ENCODE data around the gene ECE1.
"Not testable (repeated sequence)": the region's sequence is repeated elsewhere in the genome, so short reads cannot be mapped to it uniquely, and the experiment has no call there.

The ECE1 gene

GRCh38 chr1:21291964-21292363 is 1.7 kb upstream of the ECE1 start:
- no peak for DNase-seq (ENCODE audit: low spot score)

- no peak for DNase-seq (ENCODE audit: low spot score)
These were observed 921 bp upstream of the ECE1 start for GRCh38 chr1:21291184-21291583.

GRCh38 chr1:21290546-21290944 is 282 bp upstream of the ECE1 start:
- no peak for DNase-seq (ENCODE audit: low spot score)

GRCh38 chr1:21289127-21289526 is 1.1 kb downstream of the ECE1 start:
- no peak for DNase-seq (ENCODE audit: low spot score)

- no peak for DNase-seq (ENCODE audit: low spot score)
These were observed 2.3 kb downstream of the ECE1 start for GRCh38 chr1:21287905-21288514.

GRCh38 chr1:21285386-21285785 is 4.9 kb downstream of the ECE1 start:
- DNase-seq (ENCODE audit: low spot score) = not testable (repeated sequence)

GRCh38 chr1:21285055-21285372 is 5.2 kb downstream of the ECE1 start:
- DNase-seq (ENCODE audit: low spot score) = no peak

- DNase-seq (ENCODE audit: low spot score) = no peak
These were observed 5.8 kb downstream of the ECE1 start for GRCh38 chr1:21284206-21285054.

GRCh38 chr1:21283524-21283923 is 6.7 kb downstream of the ECE1 start:
- no peak for DNase-seq (ENCODE audit: low spot score)

GRCh38 chr1:21282020-21282419 is 8.2 kb downstream of the ECE1 start:
- DNase-seq (ENCODE audit: low spot score) = not testable (repeated sequence)

- no peak for DNase-seq (ENCODE audit: low spot score)
These were observed 9.8 kb downstream of the ECE1 start for GRCh38 chr1:21280482-21280881.

- peak; percentile 29 for DNase-seq (ENCODE audit: low spot score)
These were observed 10.2 kb downstream of the ECE1 start for GRCh38 chr1:21280011-21280471.

GRCh38 chr1:21278860-21279845 is 11.1 kb downstream of the ECE1 start:
- DNase-seq (ENCODE audit: low spot score) = no peak

- DNase-seq (ENCODE audit: low spot score) = no peak
These were observed 11.9 kb downstream of the ECE1 start for GRCh38 chr1:21278208-21278859.

- no peak for DNase-seq (ENCODE audit: low spot score)
These were observed 13.1 kb downstream of the ECE1 start for GRCh38 chr1:21277180-21277579.

- DNase-seq (ENCODE audit: low spot score) = no peak
These were observed 17.7 kb downstream of the ECE1 start for GRCh38 chr1:21272540-21272939.

- no peak for DNase-seq (ENCODE audit: low spot score)
These were observed 18.7 kb downstream of the ECE1 start for GRCh38 chr1:21271550-21271949.

GRCh38 chr1:21270086-21270689 is 20.1 kb downstream of the ECE1 start:
- peak; percentile 81 for DNase-seq (ENCODE audit: low spot score)

- no peak for DNase-seq (ENCODE audit: low spot score)
These were observed 20.7 kb downstream of the ECE1 start for GRCh38 chr1:21269461-21270085.

- no peak for DNase-seq (ENCODE audit: low spot score)
These were observed 21.7 kb downstream of the ECE1 start for GRCh38 chr1:21268281-21269239.

Measured in CD4-positive, alpha-beta T cell treated with Interleukin-6 at 100 ng/mL for 8 hours (primary cell).